ENCODE data around the gene STPG2.
A peak's percentile ranks its signal among the peaks of the same experiment; 100 is the strongest.

DNA sequence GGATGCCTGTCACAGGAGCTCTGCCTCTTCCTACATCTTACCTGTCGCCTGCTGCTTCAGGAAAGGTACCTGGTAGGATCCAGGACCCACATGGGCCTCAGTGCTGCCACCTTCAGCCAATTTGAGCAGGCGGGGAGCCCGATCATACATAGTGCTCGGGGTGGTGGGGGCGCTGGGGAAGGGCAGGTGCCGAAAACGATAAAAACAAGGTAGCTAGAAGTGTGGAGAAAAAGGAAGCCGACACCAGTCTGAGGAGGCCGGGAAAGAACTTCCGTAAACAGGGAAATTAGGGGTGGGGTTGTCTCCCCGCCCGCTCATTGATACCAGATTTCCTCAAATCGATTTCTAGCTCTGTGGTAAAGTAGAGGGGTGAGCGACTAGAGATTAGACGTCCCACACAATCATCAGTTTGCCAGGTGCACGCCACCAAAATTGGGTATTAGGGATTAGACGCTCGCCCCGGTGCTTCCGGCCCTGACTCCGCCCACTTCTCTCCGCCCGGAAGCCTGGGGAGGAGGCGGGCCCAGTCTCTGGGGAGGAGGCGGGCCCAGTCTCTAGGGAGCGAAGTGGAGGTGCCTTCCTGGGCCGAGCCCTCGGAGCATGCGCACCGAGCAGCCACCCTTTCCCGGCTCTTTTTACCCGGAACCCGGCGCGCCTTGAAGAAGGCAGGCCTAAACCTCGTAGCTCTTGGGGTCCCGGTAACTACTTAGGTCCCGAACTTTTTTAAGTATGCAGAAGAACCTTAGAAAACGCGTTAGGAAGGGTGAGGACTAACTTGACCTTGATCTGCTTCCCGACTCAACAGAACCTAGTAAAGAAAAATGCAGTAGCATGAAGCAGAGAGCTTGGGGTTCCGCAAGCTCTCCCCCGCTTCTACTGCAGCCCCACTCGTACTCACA, at the start of gene STPG2:
- no peak for TF ChIP-seq CTCF (IDR thresholded peaks at IDR 0.05)
- TF ChIP-seq POLR2A (IDR thresholded peaks at IDR 0.05): peak; percentile 53

Measured in ovary (tissue), 3 donors.